ENCODE results near the gene NRIP1. TPM values are rescaled to one million over a fixed set of nuclear protein-coding genes. Genes with fewer than 3 reads are reported as not detected.

The NRIP1 gene
- total RNA-seq, 1 donor from 2014 or later = 81.1 TPM

DNA sequence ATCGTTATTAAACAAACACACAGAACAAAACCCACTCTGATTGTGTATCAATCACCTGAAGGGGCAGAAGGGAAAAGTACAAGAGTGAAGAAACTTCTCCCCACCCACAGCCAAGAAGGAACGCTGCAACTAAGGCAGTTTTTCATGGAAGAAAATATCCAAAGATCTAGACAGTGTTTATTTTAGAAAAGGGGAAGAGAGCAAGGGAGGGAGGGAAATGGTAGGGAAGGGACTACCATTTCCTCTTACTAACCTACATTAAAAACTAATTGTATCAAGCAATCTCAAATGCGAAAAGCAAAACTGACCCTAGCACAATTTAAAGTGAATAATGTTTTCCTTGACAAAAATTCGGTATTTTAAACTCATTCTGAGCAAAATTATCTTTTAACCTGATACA lies 3.5 kb downstream of the NRIP1 start:
- TF ChIP-seq, protein P1, sequence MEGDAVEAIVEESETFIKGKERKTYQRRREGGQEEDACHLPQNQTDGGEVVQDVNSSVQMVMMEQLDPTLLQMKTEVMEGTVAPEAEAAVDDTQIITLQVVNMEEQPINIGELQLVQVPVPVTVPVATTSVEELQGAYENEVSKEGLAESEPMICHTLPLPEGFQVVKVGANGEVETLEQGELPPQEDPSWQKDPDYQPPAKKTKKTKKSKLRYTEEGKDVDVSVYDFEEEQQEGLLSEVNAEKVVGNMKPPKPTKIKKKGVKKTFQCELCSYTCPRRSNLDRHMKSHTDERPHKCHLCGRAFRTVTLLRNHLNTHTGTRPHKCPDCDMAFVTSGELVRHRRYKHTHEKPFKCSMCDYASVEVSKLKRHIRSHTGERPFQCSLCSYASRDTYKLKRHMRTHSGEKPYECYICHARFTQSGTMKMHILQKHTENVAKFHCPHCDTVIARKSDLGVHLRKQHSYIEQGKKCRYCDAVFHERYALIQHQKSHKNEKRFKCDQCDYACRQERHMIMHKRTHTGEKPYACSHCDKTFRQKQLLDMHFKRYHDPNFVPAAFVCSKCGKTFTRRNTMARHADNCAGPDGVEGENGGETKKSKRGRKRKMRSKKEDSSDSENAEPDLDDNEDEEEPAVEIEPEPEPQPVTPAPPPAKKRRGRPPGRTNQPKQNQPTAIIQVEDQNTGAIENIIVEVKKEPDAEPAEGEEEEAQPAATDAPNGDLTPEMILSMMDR (conservative IDR thresholded peaks at IDR 0.05; ENCODE audit: low read depth, low read length) = no peak
- H3K4me3 ChIP-seq (ENCODE audit: low read depth, low read length) = peak overlapping the region; percentile 71

DNA sequence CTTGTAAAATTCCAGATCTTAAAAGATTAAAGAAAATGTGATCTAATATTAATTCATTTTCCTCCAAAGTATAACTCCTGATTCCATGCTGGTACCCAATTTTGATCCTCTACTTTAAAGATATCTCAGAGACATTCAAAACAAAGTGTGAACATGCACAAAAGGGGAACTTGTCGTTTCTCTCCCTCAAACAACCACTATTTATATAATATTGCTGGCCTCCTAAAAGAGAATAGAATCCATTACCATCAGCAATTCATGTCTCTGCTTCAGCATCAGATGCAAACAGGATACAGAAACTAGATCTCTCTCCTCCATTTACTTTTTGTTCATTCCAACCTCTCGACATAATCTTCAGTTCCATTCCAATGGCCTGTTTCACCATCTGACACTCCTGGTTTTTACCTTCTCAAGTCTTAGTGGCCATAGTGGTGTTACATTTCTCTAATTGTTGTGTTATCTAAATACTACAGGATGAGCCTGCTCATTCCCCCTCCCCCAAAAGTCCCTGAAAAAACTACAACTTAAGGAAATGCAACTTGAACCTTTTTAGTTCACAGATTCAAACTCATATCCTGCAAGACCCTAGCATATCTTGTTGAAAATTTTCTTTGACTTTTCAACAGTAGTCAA lies 4.1 kb downstream of the NRIP1 start:
- no peak for DNase-seq (ENCODE audit: low read depth)
- peak overlapping the region; percentile 71 for H3K4me3 ChIP-seq (ENCODE audit: low read depth, low read length)
- TF ChIP-seq, protein P1 (conservative IDR thresholded peaks at IDR 0.05; ENCODE audit: low read depth, low read length) = no peak

More for the DNA sequence above, 3.5 kb downstream of the NRIP1 start:
- DNase-seq (ENCODE audit: low read depth) = no peak

DNA sequence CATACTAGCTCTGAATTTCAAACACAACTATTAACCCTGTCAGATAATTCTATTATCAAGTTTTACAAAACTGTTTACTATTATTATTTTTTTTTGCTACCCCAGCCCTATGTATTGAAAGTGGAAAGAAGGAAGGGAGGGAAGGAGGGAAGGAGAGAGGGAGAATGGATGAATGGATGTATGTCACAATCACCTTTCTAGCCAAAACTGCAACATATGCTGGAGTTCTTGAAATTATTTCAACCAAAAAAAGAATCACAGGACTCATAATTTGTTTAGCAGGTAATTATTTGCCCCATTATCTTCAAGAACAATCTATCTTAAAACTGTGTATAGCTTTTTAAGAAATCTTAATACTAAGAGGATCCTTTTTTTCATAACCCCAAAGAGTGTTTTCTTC lies 5.4 kb downstream of the NRIP1 start:
- peak overlapping the region; percentile 42 for H3K4me3 ChIP-seq (ENCODE audit: low read depth, low read length)
- TF ChIP-seq, protein P1 (conservative IDR thresholded peaks at IDR 0.05; ENCODE audit: low read depth, low read length) = no peak
- no peak for DNase-seq (ENCODE audit: low read depth)

DNA sequence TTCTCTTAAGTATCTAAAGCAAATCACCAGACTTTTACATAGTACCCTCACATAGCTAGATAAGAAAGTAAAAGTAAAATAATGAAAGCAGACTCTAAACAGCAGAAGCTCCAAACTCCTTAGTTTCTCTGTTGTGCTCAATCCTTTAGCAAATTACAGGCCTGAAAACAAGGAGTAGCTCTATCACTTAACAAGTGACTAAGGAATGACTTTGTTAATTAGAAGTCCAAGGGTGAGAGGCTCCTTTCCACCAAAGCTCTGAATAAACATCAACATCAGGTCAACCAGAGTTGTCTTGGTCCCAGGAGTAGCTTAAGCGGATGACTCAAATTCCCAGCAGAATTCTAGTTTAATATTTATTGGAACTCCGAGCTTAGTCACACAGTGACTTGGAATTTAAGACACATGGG lies 5.9 kb downstream of the NRIP1 start:
- TF ChIP-seq, protein P1 (conservative IDR thresholded peaks at IDR 0.05; ENCODE audit: low read depth, low read length) = no peak
- peak; percentile 77 for DNase-seq (ENCODE audit: low read depth)
- H3K4me3 ChIP-seq (ENCODE audit: low read depth, low read length) = peak overlapping the region; percentile 42

DNA sequence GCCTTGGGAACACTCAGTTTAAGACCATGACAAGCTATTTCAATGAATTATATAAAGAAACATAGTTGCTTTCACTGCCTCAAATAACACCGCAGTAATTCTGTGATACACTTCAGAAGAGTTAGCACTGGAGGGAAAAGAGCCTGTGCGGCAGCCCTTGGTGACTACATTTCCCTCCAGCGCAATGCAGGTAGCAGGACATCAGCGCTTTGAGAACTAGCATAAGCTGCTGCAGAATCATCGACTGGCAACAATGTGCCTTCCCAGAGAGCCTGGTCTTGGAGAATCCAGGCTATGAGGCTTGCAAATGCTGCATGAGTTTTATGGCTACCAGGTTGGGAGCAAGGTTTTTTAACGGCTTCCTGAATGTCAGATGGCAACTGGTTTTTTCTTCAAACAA lies 7.5 kb downstream of the NRIP1 start:
- peak overlapping the region; percentile 42 for H3K4me3 ChIP-seq (ENCODE audit: low read depth, low read length)
- DNase-seq (ENCODE audit: low read depth) = no peak
- TF ChIP-seq, protein P1 (conservative IDR thresholded peaks at IDR 0.05; ENCODE audit: low read depth, low read length) = no peak

DNA sequence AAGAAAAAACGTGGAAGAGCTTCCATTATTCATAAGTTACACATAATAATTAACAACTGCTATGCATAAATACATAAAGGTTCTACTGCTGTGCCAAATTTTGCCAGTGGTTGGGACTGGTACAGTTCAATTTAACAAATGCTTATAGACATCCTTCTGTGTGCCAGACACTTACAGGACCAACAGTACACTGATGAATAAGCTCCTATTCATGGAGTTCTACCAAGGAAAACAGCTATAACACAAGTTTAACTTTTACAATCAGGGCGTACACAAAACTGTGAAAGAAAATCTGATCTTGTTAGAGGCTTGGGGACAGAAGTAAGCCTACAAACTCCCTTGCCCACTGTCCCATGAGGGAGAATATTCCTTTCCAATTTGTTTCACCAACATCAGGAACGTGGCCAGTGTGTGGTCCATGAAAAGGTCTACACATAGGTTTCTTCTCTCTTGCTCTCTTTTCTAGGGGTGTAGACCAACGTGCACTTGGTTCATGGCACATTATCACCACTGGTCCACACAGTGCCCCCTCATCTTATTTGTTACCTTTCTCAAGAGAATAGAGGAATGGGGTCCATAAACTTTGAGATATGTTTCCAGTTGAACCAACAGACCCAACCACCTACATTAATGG lies 10.1 kb downstream of the NRIP1 start:
- TF ChIP-seq, protein P1 (conservative IDR thresholded peaks at IDR 0.05; ENCODE audit: low read depth, low read length) = no peak
- no peak for DNase-seq (ENCODE audit: low read depth)

DNA sequence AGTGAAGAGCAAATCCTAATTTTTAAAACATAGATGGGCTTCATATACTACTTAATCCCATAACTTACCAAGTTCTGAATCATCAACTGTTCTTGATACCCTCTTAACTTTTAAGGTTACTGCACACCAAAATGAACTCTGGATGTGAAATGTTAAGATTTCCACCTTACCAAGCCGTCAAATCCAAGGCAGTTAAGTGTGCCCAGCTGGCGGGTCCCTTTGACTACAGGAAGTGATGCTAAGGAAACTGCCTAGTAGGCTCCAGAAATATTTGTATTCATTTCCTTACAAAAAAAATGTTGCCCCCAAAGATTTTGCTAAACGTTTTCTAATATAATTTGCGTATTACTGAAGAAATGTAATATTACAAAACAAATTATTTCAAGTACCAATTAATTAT lies 10.7 kb downstream of the NRIP1 start:
- TF ChIP-seq, protein P1 (conservative IDR thresholded peaks at IDR 0.05; ENCODE audit: low read depth, low read length) = no peak
- no peak for DNase-seq (ENCODE audit: low read depth)
- H3K4me3 ChIP-seq (ENCODE audit: low read depth, low read length) = no peak overlapping the region

More for the DNA sequence above, 10.1 kb downstream of the NRIP1 start:
- no peak overlapping the region for H3K4me3 ChIP-seq (ENCODE audit: low read depth, low read length)

Data from epithelial cell of proximal tubule (primary cell).